Ureter (tissue), 1 donor: ENCODE results near the gene GPRC6A. TPM values are rescaled to one million over a fixed set of nuclear protein-coding genes. Genes with fewer than 3 reads are reported as not detected.
"Not testable (repeated sequence)": the region's sequence is repeated elsewhere in the genome, so short reads cannot be mapped to it uniquely, and the experiment has no call there.

Experiments used
- DNase-seq: peaks from one replicate; pipeline ENCODE4 v3.0.0-alpha.2; 2020; ENCODE audit warnings: low spot score
- total RNA-seq: library from RNA; stranded (reverse); gene quantifications from one replicate; pipeline ENCODE4 v1.2.4, GENCODE V29; 2023
- donor health status: DM: yes; HTN: yes; CAD: no.

GPRC6A gene
- total RNA-seq: not detected

DNA sequence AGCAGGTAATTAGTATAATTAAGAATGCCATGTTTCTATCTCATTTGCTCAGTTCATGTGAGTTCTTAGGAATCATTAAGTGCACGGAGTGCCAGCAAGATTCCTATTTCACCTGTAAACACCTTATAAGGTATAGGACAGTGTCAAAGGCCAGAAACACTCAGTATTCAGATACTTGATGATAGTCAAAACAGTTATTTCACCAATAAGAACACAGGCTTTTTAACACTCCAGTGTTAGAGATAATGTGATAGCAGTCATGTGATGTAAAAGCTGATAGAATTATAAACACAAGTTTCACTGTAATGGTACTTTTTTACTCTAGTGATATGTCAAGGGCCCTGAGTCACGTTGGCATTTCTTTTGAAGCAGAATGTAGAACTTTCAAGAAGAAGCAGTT lies at the start of gene GPRC6A:
TSS of gene GPRC6A (minus strand) at position 101 of the 400 bp plus-strand sequence. CDS start at position 31, 70 bp downstream.
- no peak for DNase-seq

DNA sequence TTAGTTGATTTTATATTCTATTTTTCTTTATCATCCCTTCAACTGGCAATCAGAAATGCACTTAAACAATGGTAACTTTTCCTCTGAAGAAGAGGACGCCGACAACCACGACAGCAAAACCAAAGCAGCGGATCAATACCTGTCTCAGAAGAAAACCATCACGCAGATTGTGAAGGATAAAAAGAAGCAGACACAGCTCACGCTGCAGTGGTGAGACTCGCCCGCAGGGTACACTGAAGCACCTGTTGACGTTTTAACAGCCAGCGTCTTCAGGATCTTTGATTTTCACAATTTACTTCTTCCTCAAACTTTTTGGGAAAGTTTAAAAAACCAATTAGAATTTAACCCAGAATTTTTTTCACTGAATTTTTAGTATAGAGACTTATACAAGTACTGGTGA lies 48.9 kb upstream of the GPRC6A start:
- no peak for DNase-seq

- DNase-seq: no peak
These were observed 48.0 kb upstream of the GPRC6A start, which contains the start of gene RFX6 for GRCh38 chr6:116876635-116877611. Gene RFX6 (plus strand): TSS chr6:116877242. CDS start chr6:116877276, 34 bp downstream.

- no peak for DNase-seq
These were observed 47.2 kb upstream of the GPRC6A start for GRCh38 chr6:116876107-116876506.

DNA sequence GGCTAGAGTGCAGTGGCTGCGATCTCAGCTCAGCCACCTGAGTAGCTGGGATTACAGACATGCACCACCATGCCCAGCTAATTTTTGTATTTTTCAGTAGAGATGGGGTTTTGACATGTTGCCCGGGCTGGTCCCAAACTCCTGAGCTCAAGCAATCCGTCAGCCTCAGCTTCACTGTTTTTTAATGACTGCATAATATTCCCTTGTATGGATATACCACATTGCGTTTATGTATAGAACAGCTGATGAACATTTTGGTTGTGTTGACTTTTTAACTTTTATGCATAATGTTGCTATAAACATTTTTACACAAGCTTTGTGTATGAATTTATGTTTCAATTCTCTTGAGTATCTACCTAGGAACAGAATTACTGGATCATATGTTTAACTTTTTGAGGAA lies 43.9 kb upstream of the GPRC6A start:
- no peak for DNase-seq

GRCh38 chr6:116866281-116866871 lies 37.5 kb upstream of the GPRC6A start:
- DNase-seq: no peak

DNA sequence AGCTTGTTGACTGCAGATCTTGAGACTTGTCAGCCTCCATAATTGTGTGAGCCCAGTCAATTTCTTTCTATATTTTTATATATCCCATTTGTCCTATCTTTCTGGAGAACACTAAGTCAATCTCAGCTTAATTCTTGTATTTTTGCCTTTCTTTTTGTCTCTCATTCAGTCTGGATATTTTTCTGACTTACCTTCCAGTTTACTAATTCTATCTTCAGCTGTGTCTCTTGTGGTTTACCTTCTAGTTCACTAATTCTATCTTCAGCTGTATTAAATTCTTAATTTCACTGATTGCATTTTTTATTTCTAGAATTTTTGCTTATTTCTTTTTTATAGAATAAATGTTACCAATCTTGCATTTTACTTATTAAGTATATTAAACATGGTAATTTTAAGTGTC lies 30.4 kb upstream of the GPRC6A start:
- no peak for DNase-seq

- no peak for DNase-seq
These were observed 29.2 kb upstream of the GPRC6A start for GRCh38 chr6:116858060-116858459.

DNA sequence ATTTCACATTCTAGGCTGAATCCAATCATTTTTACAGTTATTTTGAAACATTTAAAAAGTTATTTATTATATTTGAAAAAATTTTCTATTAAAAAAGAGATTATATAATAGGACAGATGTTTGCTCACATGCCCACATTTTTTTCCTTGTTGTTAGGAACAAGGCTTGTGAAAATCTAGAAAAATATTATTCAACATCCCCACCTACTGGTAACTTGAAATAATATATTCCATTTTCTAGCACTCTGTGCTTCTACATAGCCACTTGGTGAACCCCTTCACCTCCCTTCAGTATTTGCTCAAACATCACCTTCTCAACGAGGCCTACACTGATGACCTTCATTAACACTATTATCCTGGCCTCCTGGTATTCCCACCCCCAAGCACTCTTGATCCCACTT lies 18.3 kb upstream of the GPRC6A start:
- DNase-seq: no peak

DNA sequence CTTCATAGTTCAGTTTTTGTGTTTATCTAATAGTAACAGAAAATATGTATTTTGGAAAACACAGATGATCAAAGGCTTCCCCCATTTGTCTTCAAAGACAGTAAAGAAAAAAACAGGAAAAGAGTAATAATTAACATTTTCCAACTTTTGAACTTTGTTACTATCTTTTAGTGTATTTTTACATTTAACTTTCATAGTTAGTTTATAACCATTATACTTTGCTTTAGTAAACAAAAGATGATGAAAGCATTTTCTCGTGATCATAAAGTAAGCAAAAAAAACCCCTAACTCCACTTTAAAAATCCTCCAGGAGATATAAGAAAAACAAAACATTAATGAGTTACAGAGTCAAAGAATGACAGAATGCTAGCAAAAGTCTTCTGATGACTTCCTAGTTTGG lies 13.6 kb upstream of the GPRC6A start:
- DNase-seq: no peak

GRCh38 chr6:116840091-116840490 lies 11.2 kb upstream of the GPRC6A start:
- DNase-seq: no peak

- DNase-seq: no peak
These were observed 7.9 kb upstream of the GPRC6A start for GRCh38 chr6:116836606-116837342.

DNA sequence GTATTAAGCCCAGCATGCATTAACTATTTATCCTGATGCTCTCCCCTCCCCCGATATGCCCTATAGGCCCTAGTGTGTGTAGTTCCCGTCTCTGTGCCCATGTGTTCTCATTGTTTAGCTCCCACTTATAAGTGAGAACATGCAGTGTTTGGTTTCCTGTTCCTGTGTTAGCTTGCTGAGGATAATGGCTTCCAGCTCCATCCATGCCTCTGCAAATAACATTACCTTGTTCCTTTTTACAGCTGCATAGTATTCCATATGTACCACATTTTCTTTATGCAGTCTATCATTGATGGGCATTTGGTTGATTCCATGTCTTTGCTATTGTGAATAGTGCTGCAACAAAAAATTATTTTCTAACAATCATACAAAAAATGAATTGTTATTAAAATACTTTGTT lies 5.6 kb upstream of the GPRC6A start:
- not testable (repeated sequence) for DNase-seq

DNA sequence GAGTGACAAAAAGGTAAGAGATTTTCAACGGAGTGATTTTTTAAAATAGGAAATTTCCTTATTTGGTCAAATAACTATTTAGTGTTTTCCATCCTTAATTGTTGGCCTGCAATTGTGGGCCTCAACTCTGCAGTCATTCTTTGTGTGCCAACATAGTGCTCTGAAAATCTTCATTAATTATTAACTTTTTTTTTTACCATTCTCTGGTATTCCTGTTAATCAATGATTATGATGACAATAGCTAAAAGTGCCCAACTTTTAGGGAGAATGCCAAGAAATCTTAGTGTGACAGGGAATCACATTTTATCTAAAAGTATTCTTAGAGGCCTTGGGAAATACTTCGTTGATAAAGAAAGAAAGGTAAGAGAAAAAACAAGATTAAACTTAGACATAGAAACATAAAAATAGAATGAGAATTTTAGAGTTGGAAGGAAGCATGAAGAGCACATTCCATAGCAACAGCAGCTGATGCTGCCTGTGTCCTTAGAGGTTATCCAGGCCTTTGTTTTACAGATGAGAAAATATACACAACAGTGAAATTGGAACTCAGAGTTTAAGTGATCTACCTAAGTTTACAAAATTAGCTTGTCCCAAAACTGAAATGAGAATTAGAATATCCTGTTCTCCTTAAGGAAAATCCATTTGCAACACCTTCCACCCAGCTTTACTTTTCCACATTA lies 1.2 kb downstream of the GPRC6A start:
- DNase-seq: no peak

DNA sequence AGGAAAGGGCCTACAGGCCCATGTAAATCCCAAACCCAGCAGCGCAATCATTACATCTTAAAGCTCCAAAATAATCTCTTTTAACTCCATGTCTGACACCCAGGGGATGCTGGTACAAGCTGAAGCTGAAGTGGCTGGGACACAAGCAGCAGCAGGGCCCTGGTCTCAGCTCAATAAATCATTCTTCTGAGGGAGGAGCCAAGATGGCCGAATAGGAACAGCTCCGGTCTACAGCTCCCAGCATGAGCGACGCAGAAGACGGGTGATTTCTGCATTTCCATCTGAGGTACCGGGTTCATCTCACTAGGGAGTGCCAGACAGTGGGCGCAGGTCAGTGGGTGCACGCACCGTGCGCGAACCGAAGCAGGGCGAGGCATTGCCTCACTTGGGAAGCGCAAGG lies 12.5 kb downstream of the GPRC6A start:
- DNase-seq: not testable (repeated sequence)

GRCh38 chr6:116812051-116812650 lies 16.7 kb downstream of the GPRC6A start:
- DNase-seq: no peak

DNA sequence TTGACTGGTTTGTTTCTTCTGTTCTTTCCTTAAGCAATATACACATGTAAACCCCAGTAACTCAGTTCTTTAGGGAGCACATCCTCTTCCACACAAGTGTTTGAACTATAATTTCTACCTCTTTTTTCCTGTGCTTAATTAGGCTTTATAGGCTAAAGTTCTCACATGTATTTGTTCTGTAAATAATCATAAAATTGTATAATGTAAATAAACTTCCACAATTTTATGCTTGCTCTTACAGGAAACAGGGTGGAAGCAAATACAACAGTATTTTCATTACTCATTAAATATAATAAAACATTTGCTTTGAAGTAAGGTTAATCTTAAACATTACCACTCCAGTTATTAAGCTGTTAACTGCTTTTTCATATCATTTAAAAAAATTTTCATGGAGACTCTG lies 26.9 kb downstream of the GPRC6A start:
- DNase-seq: no peak

DNA sequence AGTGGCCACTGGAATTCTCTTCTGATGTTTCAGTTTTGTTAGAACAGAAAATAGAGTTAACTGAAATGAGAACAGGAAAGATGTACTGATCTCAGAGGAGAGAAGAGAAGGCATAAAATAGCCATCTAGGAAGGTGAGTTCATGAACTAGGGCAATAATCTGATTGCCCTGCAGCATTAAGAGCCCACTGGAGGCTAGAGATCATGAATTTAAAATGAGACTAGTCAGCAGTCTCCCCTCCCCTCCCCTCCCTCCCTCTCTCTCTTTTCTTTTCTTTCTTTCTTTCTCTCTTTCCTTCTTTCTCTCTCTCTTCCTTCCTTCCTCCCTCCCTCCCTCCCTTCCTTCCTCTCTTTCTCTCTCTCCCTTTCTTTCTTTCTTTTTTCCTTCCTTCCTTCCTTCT lies 28.9 kb downstream of the GPRC6A start:
- no peak for DNase-seq

DNA sequence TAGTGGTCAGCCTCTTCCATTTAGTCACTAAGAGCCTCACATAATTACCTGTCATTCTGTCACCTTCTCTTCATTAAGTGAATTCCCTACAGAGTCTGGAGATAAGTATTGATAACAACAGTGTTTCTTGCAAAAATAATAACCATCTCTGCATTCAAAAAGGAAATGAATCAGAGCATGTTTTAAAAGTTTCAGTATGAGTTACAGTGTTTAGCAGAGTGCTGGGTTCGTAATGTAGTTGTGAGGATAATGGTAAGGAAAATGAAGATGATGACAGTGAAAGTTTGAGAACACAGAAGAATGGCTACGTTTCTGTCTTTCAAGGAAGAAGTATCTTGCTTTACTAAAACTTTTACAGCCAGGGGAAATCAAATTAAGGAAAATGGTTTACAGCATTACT lies 31.3 kb downstream of the GPRC6A start:
- DNase-seq: no peak

DNA sequence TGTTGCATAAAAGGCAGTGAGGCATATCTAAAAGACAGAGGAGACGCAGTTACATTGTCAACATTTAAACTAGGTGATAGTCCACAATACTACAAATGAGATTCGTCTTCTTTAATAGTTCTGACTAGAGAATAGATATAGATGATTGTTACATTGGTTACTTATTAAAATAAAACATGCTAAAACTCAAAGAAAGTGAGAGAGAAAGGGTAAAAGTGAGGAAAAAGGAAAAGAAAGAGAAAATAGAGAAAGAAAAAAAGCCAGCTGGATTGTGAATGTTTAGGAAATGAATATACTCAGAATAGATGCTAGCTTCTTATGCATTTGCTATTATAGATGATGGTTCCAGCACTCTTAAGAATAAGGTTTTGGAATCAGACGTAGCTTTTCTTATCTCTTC lies 35.7 kb downstream of the GPRC6A start:
- DNase-seq: no peak

DNA sequence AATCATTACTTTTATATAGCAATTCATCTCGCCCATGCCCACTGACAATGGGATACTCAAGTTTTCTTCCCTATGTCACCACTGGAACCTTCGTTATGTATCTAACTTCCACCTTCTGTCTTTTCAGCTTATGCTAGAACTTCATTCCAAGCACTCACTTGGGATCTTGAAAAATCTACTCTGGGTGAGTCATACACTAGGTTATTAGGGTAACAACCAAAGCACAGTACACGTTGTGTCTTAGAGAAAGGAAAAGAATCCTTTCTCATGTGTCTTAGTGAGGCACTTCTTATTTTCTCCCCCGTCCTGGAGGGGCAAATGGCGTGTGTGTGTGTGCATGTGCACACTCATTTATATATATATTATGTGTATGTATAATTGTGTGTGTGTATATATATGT lies 45.0 kb downstream of the GPRC6A start:
- DNase-seq: no peak
